GM19452 (cell line): ENCODE data around the gene FAM204A.

ENCODE experiments used
- ATAC-seq: cut with Tn5 transposase; IDR thresholded peaks from one replicate; pipeline ENCODE4 v1.9.1; 2021; ENCODE audit not compliant: unreplicated experiment

The FAM204A gene

GRCh38 chr10:118251791-118252190, 90.3 kb downstream of the FAM204A start:
- ATAC-seq, result no peak

- no peak for ATAC-seq
Observed at GRCh38 chr10:118249714-118250113, 92.4 kb downstream of the FAM204A start.
